Calu3 (cell line): ENCODE results near the gene B4GALT1. TPM values are rescaled to one million over a fixed set of nuclear protein-coding genes. Genes with fewer than 3 reads are reported as not detected.

Experiments
- BruUV-seq: library from RNA; stranded (reverse); fragments of 400-500 nt; replicated peaks from 2 replicates; lab custom pipeline; 2021; lab: Mats Ljungman, UMichigan
- CTCF ChIA-PET: fragments of 300-600 bp; sonication (Branson Sonifier 250); formaldehyde crosslinking; loops from one replicate; lab custom pipeline; 2022; ENCODE audit warnings: antibody characterized with exemption; lab: Charles Lee
- DNase-seq: peaks from one replicate; pipeline ENCODE4 v3.0.0; 2022
- H3K27ac Mint-ChIP-seq: one replicate; pipeline ENCODE4 v1.8.0; 2022; ENCODE audit warnings: mixed read lengths; ENCODE audit not compliant: unreplicated experiment
- H3K27me3 Mint-ChIP-seq: one replicate; pipeline ENCODE4 v1.8.0; 2022; ENCODE audit warnings: mixed read lengths; ENCODE audit not compliant: unreplicated experiment
- H3K36me3 Mint-ChIP-seq: one replicate; pipeline ENCODE4 v1.8.0; 2022; ENCODE audit warnings: mild to moderate bottlenecking, moderate library complexity, mixed read lengths; ENCODE audit not compliant: insufficient read depth, unreplicated experiment
- H3K4me1 Mint-ChIP-seq: one replicate; pipeline ENCODE4 v1.8.0; 2022; ENCODE audit warnings: mild to moderate bottlenecking, low read depth, mixed read lengths; ENCODE audit not compliant: unreplicated experiment
- H3K4me3 Mint-ChIP-seq: one replicate; pipeline ENCODE4 v1.8.0; 2022; ENCODE audit warnings: mild to moderate bottlenecking, low read depth, moderate library complexity, mixed read lengths; ENCODE audit not compliant: unreplicated experiment
- H3K9me3 Mint-ChIP-seq: one replicate; pipeline ENCODE4 v1.8.0; 2022; ENCODE audit warnings: low read depth, mixed read lengths; ENCODE audit not compliant: unreplicated experiment
- intact Hi-C: fragments of 100-400 bp; cut with micrococcal nuclease; formaldehyde crosslinking; loops from one replicate; pipeline ENCODE4 v1.10.0; 2022; ENCODE audit not compliant: unreplicated experiment
- total RNA-seq: library from RNA; stranded (reverse); gene quantifications from 2 replicates; pipeline ENCODE4 v1.2.3, GENCODE V29; 2022
- TF ChIP-seq, protein P1 (sequence below): fragments of 200-600 bp; IDR thresholded peaks from one replicate; pipeline ENCODE4 v1.8.0; 2022; ENCODE audit warnings: antibody characterized with exemption; ENCODE audit not compliant: unreplicated experiment

B4GALT1 gene
- total RNA-seq, 1 experiment from 2014 or later: 71.1 TPM

DNA sequence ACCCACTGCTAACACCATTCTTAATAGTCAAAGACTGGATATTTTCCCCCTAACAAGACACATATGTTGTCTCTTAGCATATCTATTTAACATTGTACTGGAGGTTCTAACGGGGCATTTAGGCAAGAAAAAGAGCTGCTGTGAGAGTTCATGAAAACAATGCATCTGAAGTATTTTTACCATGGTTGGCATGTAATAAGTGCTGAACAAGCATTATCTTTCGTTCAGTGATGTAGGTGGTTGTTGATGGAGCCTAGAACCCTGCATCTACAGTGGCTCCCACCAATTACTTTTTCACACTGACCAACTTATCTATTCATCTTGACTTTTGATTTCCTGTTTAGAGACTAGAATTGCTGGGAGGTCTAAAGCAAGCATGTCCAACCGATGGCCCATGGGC is 12.8 kb downstream of the B4GALT1 start:
- intact Hi-C loops: no loop called here
- Mint-ChIP-seq H3K27me3 (no peaks in the 10 kb centered on the region), H3K27ac (no peak overlapping the region), H3K4me3 (no peak overlapping the region), H3K36me3 (peaks cover 6% of the 10 kb centered on the region), H3K9me3 (no peaks in the 10 kb centered on the region), H3K4me1 (peaks cover 55% of the 10 kb centered on the region)
- no peak for DNase-seq
- no TSS peak for BruUV-seq
- TF ChIP-seq, protein P1, sequence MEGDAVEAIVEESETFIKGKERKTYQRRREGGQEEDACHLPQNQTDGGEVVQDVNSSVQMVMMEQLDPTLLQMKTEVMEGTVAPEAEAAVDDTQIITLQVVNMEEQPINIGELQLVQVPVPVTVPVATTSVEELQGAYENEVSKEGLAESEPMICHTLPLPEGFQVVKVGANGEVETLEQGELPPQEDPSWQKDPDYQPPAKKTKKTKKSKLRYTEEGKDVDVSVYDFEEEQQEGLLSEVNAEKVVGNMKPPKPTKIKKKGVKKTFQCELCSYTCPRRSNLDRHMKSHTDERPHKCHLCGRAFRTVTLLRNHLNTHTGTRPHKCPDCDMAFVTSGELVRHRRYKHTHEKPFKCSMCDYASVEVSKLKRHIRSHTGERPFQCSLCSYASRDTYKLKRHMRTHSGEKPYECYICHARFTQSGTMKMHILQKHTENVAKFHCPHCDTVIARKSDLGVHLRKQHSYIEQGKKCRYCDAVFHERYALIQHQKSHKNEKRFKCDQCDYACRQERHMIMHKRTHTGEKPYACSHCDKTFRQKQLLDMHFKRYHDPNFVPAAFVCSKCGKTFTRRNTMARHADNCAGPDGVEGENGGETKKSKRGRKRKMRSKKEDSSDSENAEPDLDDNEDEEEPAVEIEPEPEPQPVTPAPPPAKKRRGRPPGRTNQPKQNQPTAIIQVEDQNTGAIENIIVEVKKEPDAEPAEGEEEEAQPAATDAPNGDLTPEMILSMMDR: no peak
- CTCF ChIA-PET: no interaction called here

DNA sequence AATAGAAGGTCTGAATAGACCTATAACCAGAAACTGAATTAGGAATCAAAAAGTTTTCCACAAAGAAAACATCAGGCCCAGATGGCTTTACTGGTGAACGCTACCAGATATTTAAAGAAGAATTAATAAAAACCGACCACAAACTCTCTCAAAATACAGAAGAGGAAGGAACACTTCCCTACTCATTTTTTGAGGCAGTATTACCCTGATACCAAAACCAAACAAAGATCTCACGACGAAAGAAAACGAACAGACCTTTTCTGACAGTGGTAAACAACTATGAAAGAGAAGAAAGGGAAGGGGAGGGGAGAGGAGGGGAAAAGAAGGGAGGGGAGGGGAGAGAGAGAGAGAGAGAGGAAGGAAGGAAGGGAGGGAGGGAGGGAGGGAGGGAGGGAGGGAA is 13.5 kb downstream of the B4GALT1 start:
- no peak for DNase-seq
- Mint-ChIP-seq H3K27me3 (no peaks in the 10 kb centered on the region), H3K4me3 (no peak overlapping the region), H3K36me3 (peaks cover under 1% of the 10 kb centered on the region), H3K27ac (peak overlapping the region; percentile 23), H3K4me1 (peaks cover 48% of the 10 kb centered on the region), H3K9me3 (no peaks in the 10 kb centered on the region)
- intact Hi-C loops: no loop called here
- BruUV-seq: no TSS peak
- TF ChIP-seq, protein P1: no peak
- CTCF ChIA-PET: no interaction called here

DNA sequence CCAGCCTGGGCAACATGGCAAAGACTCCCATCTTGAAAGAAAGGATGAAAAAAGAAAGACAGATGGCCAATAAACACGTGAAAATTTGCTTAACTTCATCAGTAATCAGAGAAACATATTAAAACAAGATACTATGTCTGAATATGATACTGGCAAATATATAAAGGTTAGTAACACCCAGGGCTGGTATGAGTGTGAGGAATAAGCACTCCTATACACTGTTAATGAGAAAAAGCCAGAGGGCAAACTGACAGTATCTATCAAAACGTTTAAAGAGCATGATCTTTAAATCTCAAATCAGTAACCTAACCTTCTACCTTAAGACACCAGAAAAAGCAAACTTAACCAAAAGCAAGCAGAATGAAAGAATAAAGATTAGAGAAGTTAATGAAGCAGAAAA is 14.1 kb downstream of the B4GALT1 start:
- H3K27me3 Mint-ChIP-seq: no peaks in the 10 kb centered on the region
- no peak overlapping the region for H3K4me3 Mint-ChIP-seq
- no peaks in the 10 kb centered on the region for H3K9me3 Mint-ChIP-seq
- TF ChIP-seq, protein P1: no peak
- H3K36me3 Mint-ChIP-seq: no peaks in the 10 kb centered on the region
- CTCF ChIA-PET: no interaction called here
- intact Hi-C loops: no loop called here
- BruUV-seq: no TSS peak
- peak overlapping the region; percentile 33 for H3K27ac Mint-ChIP-seq
- H3K4me1 Mint-ChIP-seq: peaks cover 41% of the 10 kb centered on the region
- no peak for DNase-seq

DNA sequence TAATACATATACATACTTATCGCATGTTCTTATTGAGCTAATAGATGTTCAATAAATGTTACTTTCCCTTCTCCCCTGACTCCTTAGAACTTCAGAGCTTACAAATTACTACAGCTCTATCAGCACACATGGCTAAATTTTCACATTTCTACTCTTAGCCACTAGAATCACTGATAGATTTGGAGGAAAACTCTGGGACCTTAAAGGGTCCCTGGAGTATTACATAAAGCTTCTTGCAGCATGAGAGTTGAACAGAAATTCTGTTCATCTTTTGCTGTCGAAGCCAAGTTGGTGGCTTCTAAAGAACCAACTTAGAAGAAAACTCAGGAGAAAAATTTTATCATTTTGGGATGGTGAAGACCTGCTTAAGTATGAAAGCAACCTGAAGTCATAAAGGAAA is 15.5 kb downstream of the B4GALT1 start:
- no peaks in the 10 kb centered on the region for H3K36me3 Mint-ChIP-seq
- intact Hi-C loops: no loop called here

More for the DNA sequence above, 15.5 kb downstream of the B4GALT1 start:
- Mint-ChIP-seq H3K27me3 (no peaks in the 10 kb centered on the region), H3K9me3 (no peaks in the 10 kb centered on the region), H3K27ac (no peak overlapping the region), H3K4me1 (peaks cover 39% of the 10 kb centered on the region), H3K4me3 (no peak overlapping the region)
- CTCF ChIA-PET: interaction anchor here (1.1 to 2.4 kb wide), 3 partner anchors 10 to 22 kb away, joined by 3 to 8 read pairs (median 5); no protein-coding TSS in a partner anchor
- BruUV-seq: no TSS peak
- no peak for DNase-seq
- TF ChIP-seq, protein P1: no peak
